HepG2 (cell line): ENCODE measurements around the gene P2RX5. TPM values are rescaled to one million over a fixed set of nuclear protein-coding genes. Genes with fewer than 3 reads are reported as not detected.
A peak's percentile ranks its signal among the peaks of the same experiment; 100 is the strongest.

Experiments
- ATAC-seq: fragments of 200-7000 bp; cut with Tn5 transposase; 3 replicates; pipeline ENCODE4 v1.9.1; 2020; ENCODE audit warnings: mild to moderate bottlenecking, moderate library complexity
- BruUV-seq: library from RNA; stranded (reverse); fragments of 400-500 nt; replicated peaks from 2 replicates; lab custom pipeline; 2021; lab: Mats Ljungman, UMichigan
- CTCF ChIA-PET: fragments of 300-600 bp; formaldehyde crosslinking; extraction: SDS; loops from one replicate; lab custom pipeline; 2021; ENCODE audit warnings: low total read pairs, inconsistent platforms, low intra/inter-chr PET ratio; lab: Yijun Ruan, JAX
- POLR2A ChIA-PET: fragments of 350-600 bp; sonication (Branson Sonifier 250); formaldehyde crosslinking; loops from one replicate; lab custom pipeline; 2020; ENCODE audit warnings: antibody characterized with exemption, inconsistent platforms; lab: Yijun Ruan, JAX
- DNase-seq: peaks from one replicate; pipeline ENCODE4 v3.0.0-alpha.2; 2015; ENCODE audit warnings: low spot score
- FAIRE-seq: peaks from 3 replicates; lab custom pipeline; 2011; peaks lifted over from hg19 to GRCh38; lab: Jason Lieb, UNC
- H2AFZ ChIP-seq: one replicate; pipeline ENCODE4 v1.6.1; 2011; ENCODE audit warnings: low read length, inconsistent platforms
- H3K27ac ChIP-seq: fragments of 300-600 bp; 3 replicates; pipeline ENCODE4 v1.8.0; 2011; ENCODE audit warnings: mixed run types, mild to moderate bottlenecking, mixed read lengths, low read length, inconsistent platforms; ENCODE audit not compliant: insufficient read depth; ENCODE audit errors: extremely low read length
- H3K27me3 ChIP-seq, 2 experiments: fragments of 200-600 bp in 1 of 2; 2 replicates in 1 of 2; 3 replicates in 1 of 2; pipeline versions ENCODE4 v1.6.0 to v1.8.0; 2011; ENCODE audit warnings: low read length in 2 of 2, mild to moderate bottlenecking in 2 of 2, moderate library complexity in 2 of 2, inconsistent platforms in 1 of 2; ENCODE audit not compliant: insufficient read depth in 2 of 2, control insufficient read depth in 1 of 2
- H3K36me3 ChIP-seq, 2 experiments: fragments of 200-600 bp in 1 of 2; replicated peaks in 1 of 2; 2 replicates in 1 of 2; 3 replicates in 1 of 2; pipeline versions ENCODE4 v1.5.1 to v1.8.0; 2011; ENCODE audit warnings: low read length in 2 of 2, inconsistent platforms in 1 of 2; ENCODE audit not compliant: insufficient read depth in 2 of 2, control insufficient read depth in 1 of 2
- H3K4me1 ChIP-seq: 2 replicates; pipeline ENCODE4 v1.5.1; 2012; ENCODE audit warnings: low read length, inconsistent platforms; ENCODE audit not compliant: insufficient read depth
- H3K4me2 ChIP-seq: 2 replicates; pipeline ENCODE4 v1.6.0; 2011; ENCODE audit warnings: low read depth, low read length, inconsistent platforms
- H3K4me3 ChIP-seq, 3 experiments: fragments of 200-600 bp in 1 of 3; sonication (generic), shearing (Covaris generic) in 1 of 3; replicated peaks in 1 of 3; 2 replicates each; pipeline ENCODE4 v1.5.1; 2011 to 2016; ENCODE audit warnings: low read length in 3 of 3, inconsistent platforms in 2 of 3, low read depth in 2 of 3, mild to moderate bottlenecking in 2 of 3, control low read depth in 1 of 3, mixed read lengths in 1 of 3; ENCODE audit not compliant: insufficient read depth in 1 of 3
- H3K79me2 ChIP-seq: one replicate; pipeline ENCODE4 v1.6.1; 2011; ENCODE audit warnings: low read length, inconsistent platforms; ENCODE audit not compliant: insufficient read depth
- H3K9ac ChIP-seq: 2 replicates; pipeline ENCODE4 v1.6.0; 2011; ENCODE audit warnings: mild to moderate bottlenecking, low read depth, low read length, inconsistent platforms; ENCODE audit not compliant: insufficient read depth
- H3K9me3 ChIP-seq: 2 replicates; pipeline ENCODE4 v1.5.1; 2012; ENCODE audit warnings: mild to moderate bottlenecking, low read length
- H4K20me1 ChIP-seq: 2 replicates; pipeline ENCODE4 v1.6.0; 2011; ENCODE audit warnings: inconsistent platforms, mild to moderate bottlenecking, low read length, moderate library complexity; ENCODE audit not compliant: insufficient read depth
- E2F2 ChIP-seq: sonication (generic); formaldehyde crosslinking; IDR thresholded peaks from 2 replicates; pipeline ENCODE4 v1.4.0; 2020; ENCODE audit warnings: missing genetic modification reagents, borderline replicate concordance
- FLYWCH1 ChIP-seq: sonication (generic); formaldehyde crosslinking; IDR thresholded peaks from 2 replicates; pipeline ENCODE4 v1.8.1; 2023; ENCODE audit warnings: mild to moderate bottlenecking, missing genetic modification reagents
- FOXP1 ChIP-seq, 2 experiments: fragments of 450-650 bp in 1 of 2; IDR thresholded peaks; 2 replicates each; pipeline ENCODE4 v1.6.1; 2017 to 2018; ENCODE audit warnings: antibody characterized with exemption in 1 of 2
- GTF3A ChIP-seq: sonication (generic); formaldehyde crosslinking; conservative IDR thresholded peaks from 2 replicates; pipeline ENCODE4 v1.4.0; 2020; ENCODE audit warnings: mild to moderate bottlenecking, missing genetic modification reagents
- TGIF2 ChIP-seq: IDR thresholded peaks from 2 replicates; pipeline ENCODE4 v1.6.1; 2016; ENCODE audit warnings: control low read depth, missing compliant biosample characterization
- ZFP62 ChIP-seq: sonication (generic); formaldehyde crosslinking; IDR thresholded peaks from 2 replicates; pipeline ENCODE4 v1.4.0; 2020; ENCODE audit warnings: missing genetic modification reagents
- ZFP82 ChIP-seq: sonication (generic); formaldehyde crosslinking; IDR thresholded peaks from 2 replicates; pipeline ENCODE4 v1.5.1; 2020; ENCODE audit warnings: mild to moderate bottlenecking, missing genetic modification reagents, borderline replicate concordance
- ZNF253 ChIP-seq: sonication (generic); formaldehyde crosslinking; IDR thresholded peaks from 2 replicates; pipeline ENCODE4 v1.8.0; 2022; ENCODE audit warnings: mild to moderate bottlenecking, missing genetic modification reagents, borderline replicate concordance
- ZNF296 ChIP-seq: sonication (generic); formaldehyde crosslinking; conservative IDR thresholded peaks from 2 replicates; pipeline ENCODE4 v1.5.0; 2020; ENCODE audit warnings: mild to moderate bottlenecking, missing genetic modification reagents
- ZNF446 ChIP-seq: sonication (generic); formaldehyde crosslinking; IDR thresholded peaks from 2 replicates; pipeline ENCODE4 v1.5.0; 2020; ENCODE audit warnings: mild to moderate bottlenecking, missing genetic modification reagents
- ZNF781 ChIP-seq: sonication (generic); formaldehyde crosslinking; IDR thresholded peaks from 2 replicates; pipeline ENCODE4 v1.5.1; 2020; ENCODE audit warnings: borderline replicate concordance, mild to moderate bottlenecking, missing genetic modification reagents; ENCODE audit errors: not compliant biosample characterization
- ZSCAN31 ChIP-seq: sonication (generic); formaldehyde crosslinking; IDR thresholded peaks from 2 replicates; pipeline ENCODE4 v1.5.0; 2020; ENCODE audit warnings: low read depth, mild to moderate bottlenecking, missing genetic modification reagents
- WGBS: methylation state at CpG from one replicate; pipeline ENCODE4 v1.1.6; 2017; ENCODE audit warnings: low lambda C conversion rate; 5-methylcytosine and 5-hydroxymethylcytosine counted together
- in situ Hi-C: cut with HindIII; loops from 2 replicates; pipeline ENCODE4 v1.10.0; 2017; ENCODE audit warnings: low pct_unique_long_range_greater_than_20kb; ENCODE audit not compliant: extremely low pct_ligation_motif_present
- intact Hi-C: fragments of 100-400 bp; cut with micrococcal nuclease; formaldehyde crosslinking; loops from one replicate; pipeline ENCODE4 v1.10.0; 2022; ENCODE audit not compliant: unreplicated experiment
- polyA plus RNA-seq, 8 experiments: library from polyadenylated mRNA; depleted of rRNA in 3 of 8; stranded (reverse) in 7 of 8; unstranded in 1 of 8; fragments of >200 nt; fragmentation: Illumina TruSeq in 4 of 8; extraction: Trizol in 4 of 8; gene quantifications; 2 replicates each; pipeline versions ENCODE4 v1.2.1 to v1.2.3, GENCODE V29; 2011 to 2016; ENCODE audit warnings: low read depth in 4 of 8, missing spikeins in 1 of 8, mixed read lengths in 1 of 8; ENCODE audit not compliant: insufficient read depth in 1 of 8
- total RNA-seq, 5 experiments: library from RNA; depleted of rRNA; stranded (reverse); fragments of >200 nt; fragmentation: Illumina TruSeq; extraction: Trizol; gene quantifications; 2 replicates each; pipeline ENCODE4 v1.2.3, GENCODE V29; 2016; ENCODE audit warnings: low read depth in 1 of 5
- TF ChIP-seq, protein P1 (sequence below), 2 experiments: sonication (generic) in 1 of 2; formaldehyde crosslinking in 1 of 2; IDR thresholded peaks; 2 replicates each; pipeline versions ENCODE4 v1.4.0 to v1.6.1; 2016 to 2020; ENCODE audit warnings: borderline replicate concordance in 1 of 2, low read depth in 1 of 2, mild to moderate bottlenecking in 1 of 2, missing genetic modification reagents in 1 of 2
- TF ChIP-seq, protein P2 (sequence below): sonication (generic); formaldehyde crosslinking; IDR thresholded peaks from 2 replicates; pipeline ENCODE4 v1.9.0; 2022; ENCODE audit warnings: missing genetic modification reagents, mild to moderate bottlenecking, borderline replicate concordance

Gene P2RX5
- total and polyA plus RNA-seq, 2 of the 13 experiments (the other 11 are each of a cell fraction or from before 2014, with no cell fraction given): 0.95 to 1.7 TPM

DNA sequence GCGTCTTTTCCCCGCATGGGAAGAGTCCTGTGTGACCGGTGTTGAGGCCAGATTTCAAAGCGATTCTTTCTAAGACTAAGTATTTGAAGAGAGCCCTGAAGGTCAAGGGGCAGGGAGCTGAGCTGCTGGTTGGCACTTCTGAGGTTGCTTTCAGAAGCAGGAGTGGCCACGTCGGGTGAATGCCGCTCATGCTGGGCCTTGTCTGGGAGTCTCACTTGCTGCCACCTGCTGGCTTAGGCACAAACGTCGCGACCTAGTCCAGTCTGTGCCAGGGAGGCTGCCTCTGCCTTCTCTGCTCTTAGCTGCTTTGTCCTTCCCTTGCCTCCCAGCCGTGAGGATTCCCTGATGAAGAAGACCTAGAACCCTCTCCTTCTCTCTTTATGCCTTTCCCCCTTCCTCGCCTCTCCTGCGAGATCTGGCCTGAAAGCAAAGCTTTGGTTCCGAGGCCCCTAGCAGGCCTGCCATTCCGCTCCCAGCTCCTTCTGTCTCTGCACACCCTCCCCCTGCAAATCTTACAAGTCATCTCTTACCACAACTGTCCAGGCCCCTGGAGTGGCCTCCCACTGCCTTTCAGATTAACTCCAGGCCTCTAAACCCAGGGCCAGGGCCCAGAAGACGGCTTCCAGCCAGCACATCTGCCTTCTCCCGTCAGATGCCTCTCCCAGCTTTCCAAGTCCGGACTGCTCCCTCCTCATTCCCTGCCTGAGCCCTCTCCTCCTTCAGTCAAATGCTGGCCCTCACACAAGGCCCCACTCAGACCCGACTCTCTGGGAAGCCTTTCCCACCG is 48.0 kb downstream of the P2RX5 start:
- H3K27me3 ChIP-seq: no peaks in the 10 kb centered on the region
- no TSS peak for BruUV-seq
- peaks cover 3 to 15% of the 10 kb centered on the region in 2 experiments; a peak in 2 of 5 replicates for H3K36me3 ChIP-seq
- WGBS: 70% methylated on average over 17 of the region's 20 CpGs
- H3K9me3 ChIP-seq: no peaks in the 10 kb centered on the region
- H3K79me2 ChIP-seq: no peaks in the 10 kb centered on the region
- FAIRE-seq: peak; percentile 66
- H2AFZ ChIP-seq: no peak overlapping the region
- peak; percentile 93 for ATAC-seq
- in situ Hi-C loops: no loop called here
- intact Hi-C loops: no loop called here
- ChIA-PET CTCF (interaction anchor here (1.5 to 2.4 kb wide), 2 partner anchors 45 to 599 kb away, joined by 6 to 9 read pairs; no protein-coding TSS in a partner anchor), POLR2A (interaction anchor here (1.1 to 2.5 kb wide), 2 partner anchors 12 to 20 kb away, joined by 8 to 12 read pairs; partner anchors contain the start of genes CTNS and SHPK)
- peak; percentile 52 for DNase-seq
- H3K4me1 ChIP-seq: peaks cover 13% of the 10 kb centered on the region
- H3K27ac ChIP-seq: peak overlapping the region; percentile 36
- H3K4me2 ChIP-seq: 0 out of 2 replicates have a peak overlapping the region, but pooled peaks have one; percentile 14
- H3K4me3 ChIP-seq: no peak overlapping the region
- no peaks in the 10 kb centered on the region for H4K20me1 ChIP-seq
- H3K9ac ChIP-seq: no peak overlapping the region
- TF ChIP-seq ZSCAN31: no peak
- TF ChIP-seq E2F2 (CRISPR knock-in tag): no peak
- peak; percentile 26 for TF ChIP-seq ZNF781 (CRISPR knock-in tag)
- TF ChIP-seq TGIF2 (CRISPR knock-in tag): no peak
- TF ChIP-seq GTF3A (CRISPR knock-in tag): no peak
- TF ChIP-seq FLYWCH1 (CRISPR knock-in tag): no peak
- TF ChIP-seq ZFP62: no peak
- TF ChIP-seq ZFP82 (CRISPR knock-in tag): no peak
- TF ChIP-seq, protein P1, sequence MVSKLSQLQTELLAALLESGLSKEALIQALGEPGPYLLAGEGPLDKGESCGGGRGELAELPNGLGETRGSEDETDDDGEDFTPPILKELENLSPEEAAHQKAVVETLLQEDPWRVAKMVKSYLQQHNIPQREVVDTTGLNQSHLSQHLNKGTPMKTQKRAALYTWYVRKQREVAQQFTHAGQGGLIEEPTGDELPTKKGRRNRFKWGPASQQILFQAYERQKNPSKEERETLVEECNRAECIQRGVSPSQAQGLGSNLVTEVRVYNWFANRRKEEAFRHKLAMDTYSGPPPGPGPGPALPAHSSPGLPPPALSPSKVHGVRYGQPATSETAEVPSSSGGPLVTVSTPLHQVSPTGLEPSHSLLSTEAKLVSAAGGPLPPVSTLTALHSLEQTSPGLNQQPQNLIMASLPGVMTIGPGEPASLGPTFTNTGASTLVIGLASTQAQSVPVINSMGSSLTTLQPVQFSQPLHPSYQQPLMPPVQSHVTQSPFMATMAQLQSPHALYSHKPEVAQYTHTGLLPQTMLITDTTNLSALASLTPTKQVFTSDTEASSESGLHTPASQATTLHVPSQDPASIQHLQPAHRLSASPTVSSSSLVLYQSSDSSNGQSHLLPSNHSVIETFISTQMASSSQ (IDR thresholded peaks at IDR 0.05; ENCODE audit: low read depth): no peak
- TF ChIP-seq, protein P1 (CRISPR knock-in tag; IDR thresholded peaks at IDR 0.05; ENCODE audit: borderline replicate concordance): no peak
- no peak for TF ChIP-seq FOXP1 (IDR thresholded peaks at IDR 0.05)
- TF ChIP-seq FOXP1 (CRISPR knock-in tag; IDR thresholded peaks at IDR 0.05): no peak
- TF ChIP-seq, protein P2, sequence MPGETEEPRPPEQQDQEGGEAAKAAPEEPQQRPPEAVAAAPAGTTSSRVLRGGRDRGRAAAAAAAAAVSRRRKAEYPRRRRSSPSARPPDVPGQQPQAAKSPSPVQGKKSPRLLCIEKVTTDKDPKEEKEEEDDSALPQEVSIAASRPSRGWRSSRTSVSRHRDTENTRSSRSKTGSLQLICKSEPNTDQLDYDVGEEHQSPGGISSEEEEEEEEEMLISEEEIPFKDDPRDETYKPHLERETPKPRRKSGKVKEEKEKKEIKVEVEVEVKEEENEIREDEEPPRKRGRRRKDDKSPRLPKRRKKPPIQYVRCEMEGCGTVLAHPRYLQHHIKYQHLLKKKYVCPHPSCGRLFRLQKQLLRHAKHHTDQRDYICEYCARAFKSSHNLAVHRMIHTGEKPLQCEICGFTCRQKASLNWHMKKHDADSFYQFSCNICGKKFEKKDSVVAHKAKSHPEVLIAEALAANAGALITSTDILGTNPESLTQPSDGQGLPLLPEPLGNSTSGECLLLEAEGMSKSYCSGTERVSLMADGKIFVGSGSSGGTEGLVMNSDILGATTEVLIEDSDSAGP (CRISPR knock-in tag): peak; percentile 31; the same call in 1 of the 2 replicates
- TF ChIP-seq ZNF296: no peak
- TF ChIP-seq ZNF446: no peak
- TF ChIP-seq ZNF253 (CRISPR knock-in tag): no peak
